ENCODE results near the gene ITPR2.

DNA sequence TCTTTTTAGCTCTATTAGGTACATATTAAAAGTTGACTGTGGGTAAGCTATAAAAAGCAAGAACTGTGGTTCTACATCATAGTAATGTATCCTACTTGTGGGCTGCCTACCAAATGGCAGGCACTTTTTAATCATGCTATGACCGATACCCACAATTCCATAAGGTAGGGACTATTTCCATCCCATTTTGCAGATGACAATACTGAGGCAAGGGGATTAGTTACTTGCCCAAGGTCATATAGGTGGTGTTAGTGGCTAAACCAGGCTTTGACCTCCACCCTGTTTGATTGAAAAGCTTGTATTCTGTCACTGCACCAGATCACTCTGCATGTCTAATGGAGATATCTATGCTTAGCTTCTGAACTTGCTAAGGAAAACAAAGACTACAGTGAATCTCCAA, 485.7 kb downstream of the ITPR2 start:
- TF ChIP-seq, protein P1, sequence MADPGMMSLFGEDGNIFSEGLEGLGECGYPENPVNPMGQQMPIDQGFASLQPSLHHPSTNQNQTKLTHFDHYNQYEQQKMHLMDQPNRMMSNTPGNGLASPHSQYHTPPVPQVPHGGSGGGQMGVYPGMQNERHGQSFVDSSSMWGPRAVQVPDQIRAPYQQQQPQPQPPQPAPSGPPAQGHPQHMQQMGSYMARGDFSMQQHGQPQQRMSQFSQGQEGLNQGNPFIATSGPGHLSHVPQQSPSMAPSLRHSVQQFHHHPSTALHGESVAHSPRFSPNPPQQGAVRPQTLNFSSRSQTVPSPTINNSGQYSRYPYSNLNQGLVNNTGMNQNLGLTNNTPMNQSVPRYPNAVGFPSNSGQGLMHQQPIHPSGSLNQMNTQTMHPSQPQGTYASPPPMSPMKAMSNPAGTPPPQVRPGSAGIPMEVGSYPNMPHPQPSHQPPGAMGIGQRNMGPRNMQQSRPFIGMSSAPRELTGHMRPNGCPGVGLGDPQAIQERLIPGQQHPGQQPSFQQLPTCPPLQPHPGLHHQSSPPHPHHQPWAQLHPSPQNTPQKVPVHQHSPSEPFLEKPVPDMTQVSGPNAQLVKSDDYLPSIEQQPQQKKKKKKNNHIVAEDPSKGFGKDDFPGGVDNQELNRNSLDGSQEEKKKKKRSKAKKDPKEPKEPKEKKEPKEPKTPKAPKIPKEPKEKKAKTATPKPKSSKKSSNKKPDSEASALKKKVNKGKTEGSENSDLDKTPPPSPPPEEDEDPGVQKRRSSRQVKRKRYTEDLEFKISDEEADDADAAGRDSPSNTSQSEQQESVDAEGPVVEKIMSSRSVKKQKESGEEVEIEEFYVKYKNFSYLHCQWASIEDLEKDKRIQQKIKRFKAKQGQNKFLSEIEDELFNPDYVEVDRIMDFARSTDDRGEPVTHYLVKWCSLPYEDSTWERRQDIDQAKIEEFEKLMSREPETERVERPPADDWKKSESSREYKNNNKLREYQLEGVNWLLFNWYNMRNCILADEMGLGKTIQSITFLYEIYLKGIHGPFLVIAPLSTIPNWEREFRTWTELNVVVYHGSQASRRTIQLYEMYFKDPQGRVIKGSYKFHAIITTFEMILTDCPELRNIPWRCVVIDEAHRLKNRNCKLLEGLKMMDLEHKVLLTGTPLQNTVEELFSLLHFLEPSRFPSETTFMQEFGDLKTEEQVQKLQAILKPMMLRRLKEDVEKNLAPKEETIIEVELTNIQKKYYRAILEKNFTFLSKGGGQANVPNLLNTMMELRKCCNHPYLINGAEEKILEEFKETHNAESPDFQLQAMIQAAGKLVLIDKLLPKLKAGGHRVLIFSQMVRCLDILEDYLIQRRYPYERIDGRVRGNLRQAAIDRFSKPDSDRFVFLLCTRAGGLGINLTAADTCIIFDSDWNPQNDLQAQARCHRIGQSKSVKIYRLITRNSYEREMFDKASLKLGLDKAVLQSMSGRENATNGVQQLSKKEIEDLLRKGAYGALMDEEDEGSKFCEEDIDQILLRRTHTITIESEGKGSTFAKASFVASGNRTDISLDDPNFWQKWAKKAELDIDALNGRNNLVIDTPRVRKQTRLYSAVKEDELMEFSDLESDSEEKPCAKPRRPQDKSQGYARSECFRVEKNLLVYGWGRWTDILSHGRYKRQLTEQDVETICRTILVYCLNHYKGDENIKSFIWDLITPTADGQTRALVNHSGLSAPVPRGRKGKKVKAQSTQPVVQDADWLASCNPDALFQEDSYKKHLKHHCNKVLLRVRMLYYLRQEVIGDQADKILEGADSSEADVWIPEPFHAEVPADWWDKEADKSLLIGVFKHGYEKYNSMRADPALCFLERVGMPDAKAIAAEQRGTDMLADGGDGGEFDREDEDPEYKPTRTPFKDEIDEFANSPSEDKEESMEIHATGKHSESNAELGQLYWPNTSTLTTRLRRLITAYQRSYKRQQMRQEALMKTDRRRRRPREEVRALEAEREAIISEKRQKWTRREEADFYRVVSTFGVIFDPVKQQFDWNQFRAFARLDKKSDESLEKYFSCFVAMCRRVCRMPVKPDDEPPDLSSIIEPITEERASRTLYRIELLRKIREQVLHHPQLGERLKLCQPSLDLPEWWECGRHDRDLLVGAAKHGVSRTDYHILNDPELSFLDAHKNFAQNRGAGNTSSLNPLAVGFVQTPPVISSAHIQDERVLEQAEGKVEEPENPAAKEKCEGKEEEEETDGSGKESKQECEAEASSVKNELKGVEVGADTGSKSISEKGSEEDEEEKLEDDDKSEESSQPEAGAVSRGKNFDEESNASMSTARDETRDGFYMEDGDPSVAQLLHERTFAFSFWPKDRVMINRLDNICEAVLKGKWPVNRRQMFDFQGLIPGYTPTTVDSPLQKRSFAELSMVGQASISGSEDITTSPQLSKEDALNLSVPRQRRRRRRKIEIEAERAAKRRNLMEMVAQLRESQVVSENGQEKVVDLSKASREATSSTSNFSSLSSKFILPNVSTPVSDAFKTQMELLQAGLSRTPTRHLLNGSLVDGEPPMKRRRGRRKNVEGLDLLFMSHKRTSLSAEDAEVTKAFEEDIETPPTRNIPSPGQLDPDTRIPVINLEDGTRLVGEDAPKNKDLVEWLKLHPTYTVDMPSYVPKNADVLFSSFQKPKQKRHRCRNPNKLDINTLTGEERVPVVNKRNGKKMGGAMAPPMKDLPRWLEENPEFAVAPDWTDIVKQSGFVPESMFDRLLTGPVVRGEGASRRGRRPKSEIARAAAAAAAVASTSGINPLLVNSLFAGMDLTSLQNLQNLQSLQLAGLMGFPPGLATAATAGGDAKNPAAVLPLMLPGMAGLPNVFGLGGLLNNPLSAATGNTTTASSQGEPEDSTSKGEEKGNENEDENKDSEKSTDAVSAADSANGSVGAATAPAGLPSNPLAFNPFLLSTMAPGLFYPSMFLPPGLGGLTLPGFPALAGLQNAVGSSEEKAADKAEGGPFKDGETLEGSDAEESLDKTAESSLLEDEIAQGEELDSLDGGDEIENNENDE (IDR thresholded peaks at IDR 0.05; ENCODE audit: insufficient replicate concordance, low read length), result no peak
- no peak for TF ChIP-seq BACH1 (IDR thresholded peaks at IDR 0.05; ENCODE audit: low read length)
- TF ChIP-seq, protein P2, sequence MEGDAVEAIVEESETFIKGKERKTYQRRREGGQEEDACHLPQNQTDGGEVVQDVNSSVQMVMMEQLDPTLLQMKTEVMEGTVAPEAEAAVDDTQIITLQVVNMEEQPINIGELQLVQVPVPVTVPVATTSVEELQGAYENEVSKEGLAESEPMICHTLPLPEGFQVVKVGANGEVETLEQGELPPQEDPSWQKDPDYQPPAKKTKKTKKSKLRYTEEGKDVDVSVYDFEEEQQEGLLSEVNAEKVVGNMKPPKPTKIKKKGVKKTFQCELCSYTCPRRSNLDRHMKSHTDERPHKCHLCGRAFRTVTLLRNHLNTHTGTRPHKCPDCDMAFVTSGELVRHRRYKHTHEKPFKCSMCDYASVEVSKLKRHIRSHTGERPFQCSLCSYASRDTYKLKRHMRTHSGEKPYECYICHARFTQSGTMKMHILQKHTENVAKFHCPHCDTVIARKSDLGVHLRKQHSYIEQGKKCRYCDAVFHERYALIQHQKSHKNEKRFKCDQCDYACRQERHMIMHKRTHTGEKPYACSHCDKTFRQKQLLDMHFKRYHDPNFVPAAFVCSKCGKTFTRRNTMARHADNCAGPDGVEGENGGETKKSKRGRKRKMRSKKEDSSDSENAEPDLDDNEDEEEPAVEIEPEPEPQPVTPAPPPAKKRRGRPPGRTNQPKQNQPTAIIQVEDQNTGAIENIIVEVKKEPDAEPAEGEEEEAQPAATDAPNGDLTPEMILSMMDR (IDR thresholded peaks at IDR 0.05; ENCODE audit: control extremely low read depth in 1 of 3, insufficient read depth in 1 of 3, low read depth in 1 of 3, low read length in 3 of 3), result no peak
- TF ChIP-seq KDM5A (IDR thresholded peaks at IDR 0.05; ENCODE audit: low read length), result no peak
- no peak for TF ChIP-seq POLR2A (IDR thresholded peaks at IDR 0.05; ENCODE audit: control extremely low read depth in 1 of 2, low read depth in 2 of 2, low read length in 2 of 2)
